ENCODE data around the gene TRPV4.

DNA sequence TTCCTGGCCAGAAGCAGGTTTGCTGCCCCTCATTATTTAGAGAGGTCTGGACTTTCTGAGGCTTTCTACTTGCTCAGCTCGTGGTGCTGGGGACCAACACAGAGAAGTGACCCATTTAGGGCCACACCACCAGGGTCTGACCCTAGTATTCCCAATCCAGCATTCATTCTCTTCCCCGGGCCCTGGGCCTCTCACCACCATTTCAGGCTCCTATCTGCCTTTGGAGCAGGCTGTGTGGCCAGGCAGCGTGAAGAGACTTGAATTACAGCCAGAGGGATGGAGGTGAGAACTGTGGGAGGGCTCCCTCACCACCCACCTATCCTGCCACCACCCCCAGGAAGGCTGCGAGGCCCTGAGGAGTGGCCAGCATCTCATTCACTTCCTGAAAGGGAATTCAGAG, 95.0 kb downstream of the TRPV4 start:
- TF ChIP-seq EP300 (IDR thresholded peaks at IDR 0.05) (no peak), POLR2AphosphoS5 (IDR thresholded peaks at IDR 0.05) (no peak)
- TF ChIP-seq, protein P1, sequence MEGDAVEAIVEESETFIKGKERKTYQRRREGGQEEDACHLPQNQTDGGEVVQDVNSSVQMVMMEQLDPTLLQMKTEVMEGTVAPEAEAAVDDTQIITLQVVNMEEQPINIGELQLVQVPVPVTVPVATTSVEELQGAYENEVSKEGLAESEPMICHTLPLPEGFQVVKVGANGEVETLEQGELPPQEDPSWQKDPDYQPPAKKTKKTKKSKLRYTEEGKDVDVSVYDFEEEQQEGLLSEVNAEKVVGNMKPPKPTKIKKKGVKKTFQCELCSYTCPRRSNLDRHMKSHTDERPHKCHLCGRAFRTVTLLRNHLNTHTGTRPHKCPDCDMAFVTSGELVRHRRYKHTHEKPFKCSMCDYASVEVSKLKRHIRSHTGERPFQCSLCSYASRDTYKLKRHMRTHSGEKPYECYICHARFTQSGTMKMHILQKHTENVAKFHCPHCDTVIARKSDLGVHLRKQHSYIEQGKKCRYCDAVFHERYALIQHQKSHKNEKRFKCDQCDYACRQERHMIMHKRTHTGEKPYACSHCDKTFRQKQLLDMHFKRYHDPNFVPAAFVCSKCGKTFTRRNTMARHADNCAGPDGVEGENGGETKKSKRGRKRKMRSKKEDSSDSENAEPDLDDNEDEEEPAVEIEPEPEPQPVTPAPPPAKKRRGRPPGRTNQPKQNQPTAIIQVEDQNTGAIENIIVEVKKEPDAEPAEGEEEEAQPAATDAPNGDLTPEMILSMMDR (IDR thresholded peaks at IDR 0.05) = no peak
